22Rv1 (cell line): Measurements from ENCODE around the gene ZNF296.

Source experiments
- H3K27ac ChIP-seq: fragments of 450-650 bp; 2 replicates; pipeline ENCODE4 v1.5.1; 2017
- ZFX ChIP-seq: fragments of 450-650 bp; IDR thresholded peaks from 2 replicates; pipeline ENCODE4 v1.6.1; 2017; ENCODE audit warnings: antibody characterized with exemption, borderline replicate concordance
- TF ChIP-seq, protein P1 (sequence below): fragments of 450-650 bp; IDR thresholded peaks from 2 replicates; pipeline ENCODE4 v1.5.1; 2017; ENCODE audit warnings: mild to moderate bottlenecking

Gene ZNF296

GRCh38 chr19:45027371-45027770, 48.9 kb downstream of the ZNF296 start:
- TF ChIP-seq ZFX, result no peak
- TF ChIP-seq, protein P1, sequence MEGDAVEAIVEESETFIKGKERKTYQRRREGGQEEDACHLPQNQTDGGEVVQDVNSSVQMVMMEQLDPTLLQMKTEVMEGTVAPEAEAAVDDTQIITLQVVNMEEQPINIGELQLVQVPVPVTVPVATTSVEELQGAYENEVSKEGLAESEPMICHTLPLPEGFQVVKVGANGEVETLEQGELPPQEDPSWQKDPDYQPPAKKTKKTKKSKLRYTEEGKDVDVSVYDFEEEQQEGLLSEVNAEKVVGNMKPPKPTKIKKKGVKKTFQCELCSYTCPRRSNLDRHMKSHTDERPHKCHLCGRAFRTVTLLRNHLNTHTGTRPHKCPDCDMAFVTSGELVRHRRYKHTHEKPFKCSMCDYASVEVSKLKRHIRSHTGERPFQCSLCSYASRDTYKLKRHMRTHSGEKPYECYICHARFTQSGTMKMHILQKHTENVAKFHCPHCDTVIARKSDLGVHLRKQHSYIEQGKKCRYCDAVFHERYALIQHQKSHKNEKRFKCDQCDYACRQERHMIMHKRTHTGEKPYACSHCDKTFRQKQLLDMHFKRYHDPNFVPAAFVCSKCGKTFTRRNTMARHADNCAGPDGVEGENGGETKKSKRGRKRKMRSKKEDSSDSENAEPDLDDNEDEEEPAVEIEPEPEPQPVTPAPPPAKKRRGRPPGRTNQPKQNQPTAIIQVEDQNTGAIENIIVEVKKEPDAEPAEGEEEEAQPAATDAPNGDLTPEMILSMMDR, result no peak
- H3K27ac ChIP-seq, result no peak overlapping the region

DNA sequence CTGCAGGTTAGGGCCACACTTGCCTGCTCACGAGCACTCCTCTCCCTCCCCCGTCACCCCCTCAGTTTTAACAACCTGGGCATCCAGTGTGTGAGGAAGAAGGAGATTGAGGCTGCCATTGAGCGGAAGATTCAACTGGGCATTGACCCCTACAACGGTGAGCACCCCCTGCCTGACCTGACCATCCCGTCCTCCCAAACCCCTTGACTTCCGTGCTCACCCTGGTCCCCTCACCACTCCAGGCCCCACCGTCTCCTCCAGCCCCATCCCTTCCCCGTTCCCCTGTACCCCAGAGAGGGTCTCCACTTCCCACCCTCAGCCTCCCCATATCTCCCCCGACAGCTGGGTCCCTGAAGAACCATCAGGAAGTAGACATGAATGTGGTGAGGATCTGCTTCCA, 51.0 kb downstream of the ZNF296 start:
- TF ChIP-seq ZFX, result no peak
- TF ChIP-seq, protein P1, result no peak
- no peak overlapping the region for H3K27ac ChIP-seq

DNA sequence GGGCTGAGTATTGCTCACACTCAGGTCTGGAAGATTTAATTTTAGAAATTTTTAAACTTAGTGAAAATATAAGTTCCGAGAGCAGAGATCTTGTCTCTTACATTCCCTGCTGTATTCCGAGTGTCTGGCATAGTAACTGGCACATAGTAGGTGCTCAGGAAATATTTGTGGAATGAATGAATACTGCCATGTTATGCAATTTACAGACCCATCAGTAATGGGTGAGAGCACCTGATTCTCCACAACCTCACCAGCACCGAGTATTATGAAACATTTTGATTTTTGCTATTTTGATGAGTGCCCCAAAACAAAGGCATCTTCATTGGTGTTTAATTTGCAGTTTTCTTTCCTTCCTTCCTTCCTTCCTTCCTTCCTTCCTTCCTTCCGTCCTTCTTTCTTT, 53.2 kb downstream of the ZNF296 start:
- H3K27ac ChIP-seq, result no peak overlapping the region
- TF ChIP-seq ZFX, result no peak
- TF ChIP-seq, protein P1, result no peak

GRCh38 chr19:45021971-45022370, 54.3 kb downstream of the ZNF296 start:
- H3K27ac ChIP-seq, result no peak overlapping the region

More at GRCh38 chr19:45021971-45022370, 54.3 kb downstream of the ZNF296 start:
- TF ChIP-seq, protein P1, result no peak
- TF ChIP-seq ZFX, result no peak
